Ishikawa (cell line): ENCODE measurements around the gene GALNT14.

ENCODE experiments used
- CEBPB ChIP-seq: IDR thresholded peaks from 2 replicates; pipeline ENCODE4 v1.6.1; 2012
- CREB1 ChIP-seq: IDR thresholded peaks from 2 replicates; pipeline ENCODE4 v1.6.1; 2012; ENCODE audit warnings: low read depth
- EGR1 ChIP-seq: IDR thresholded peaks from 2 replicates; pipeline ENCODE4 v1.6.1; 2012
- EP300 ChIP-seq: IDR thresholded peaks from 2 replicates; pipeline ENCODE4 v1.6.1; 2012; ENCODE audit warnings: borderline replicate concordance
- FOXM1 ChIP-seq: IDR thresholded peaks from 2 replicates; pipeline ENCODE4 v1.6.1; 2012; ENCODE audit warnings: low read depth, borderline replicate concordance
- NFIC ChIP-seq: IDR thresholded peaks from 2 replicates; pipeline ENCODE4 v1.6.1; 2012
- RAD21 ChIP-seq: IDR thresholded peaks from 2 replicates; pipeline ENCODE4 v1.6.1; 2012; ENCODE audit warnings: low read depth
- TAF1 ChIP-seq: IDR thresholded peaks from 2 replicates; pipeline ENCODE4 v1.6.1; 2012; ENCODE audit warnings: low read depth, mild to moderate bottlenecking
- TCF12 ChIP-seq: IDR thresholded peaks from 2 replicates; pipeline ENCODE4 v1.6.1; 2012; ENCODE audit warnings: low read depth
- TEAD4 ChIP-seq: IDR thresholded peaks from 2 replicates; pipeline ENCODE4 v1.6.1; 2012
- YY1 ChIP-seq: IDR thresholded peaks from 2 replicates; pipeline ENCODE4 v1.6.1; 2012; ENCODE audit warnings: low read depth
- ZBTB7A ChIP-seq: IDR thresholded peaks from 2 replicates; pipeline ENCODE4 v1.6.1; 2012; ENCODE audit warnings: low read depth
- TF ChIP-seq, protein P1 (sequence below): IDR thresholded peaks from 2 replicates; pipeline ENCODE4 v1.6.1; 2012; ENCODE audit warnings: low read depth, mild to moderate bottlenecking
- TF ChIP-seq, protein P2 (sequence below): IDR thresholded peaks from 2 replicates; pipeline ENCODE4 v1.6.1; 2012
- TF ChIP-seq, protein P3 (sequence below): IDR thresholded peaks from 2 replicates; pipeline ENCODE4 v1.6.1; 2012

The GALNT14 gene

DNA sequence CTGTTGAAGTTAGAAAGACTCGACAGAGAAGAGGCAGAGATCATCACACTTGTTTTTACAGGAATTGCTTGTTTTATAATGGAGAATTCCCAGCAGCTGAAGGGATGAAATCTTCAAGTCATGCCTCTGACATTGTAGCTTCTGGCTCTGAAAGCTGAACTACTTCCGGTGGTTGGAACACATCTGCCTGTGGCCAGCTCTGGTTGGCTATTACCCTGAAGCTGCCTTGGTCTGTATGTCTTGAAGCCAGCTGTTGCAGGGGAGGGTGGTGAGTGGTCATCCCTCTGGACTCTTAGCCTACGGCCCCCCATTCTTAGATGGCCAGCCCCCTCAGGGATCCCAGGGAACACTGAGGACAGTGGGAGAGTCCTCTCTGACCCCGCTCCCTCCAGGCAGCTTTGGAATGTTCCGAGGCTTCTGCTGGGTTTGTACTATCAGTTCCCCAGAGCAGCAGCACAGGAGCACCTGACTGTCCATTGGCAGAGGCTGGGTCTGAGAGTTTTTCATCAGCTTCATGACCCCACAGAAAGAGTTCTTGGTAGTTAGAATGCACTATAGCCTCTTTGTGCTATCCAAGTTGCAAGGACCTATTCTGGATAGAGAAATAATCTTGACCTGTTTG lies 243.6 kb downstream of the GALNT14 start:
- TF ChIP-seq TCF12, result no peak
- no peak for TF ChIP-seq FOXM1
- TF ChIP-seq, protein P1, sequence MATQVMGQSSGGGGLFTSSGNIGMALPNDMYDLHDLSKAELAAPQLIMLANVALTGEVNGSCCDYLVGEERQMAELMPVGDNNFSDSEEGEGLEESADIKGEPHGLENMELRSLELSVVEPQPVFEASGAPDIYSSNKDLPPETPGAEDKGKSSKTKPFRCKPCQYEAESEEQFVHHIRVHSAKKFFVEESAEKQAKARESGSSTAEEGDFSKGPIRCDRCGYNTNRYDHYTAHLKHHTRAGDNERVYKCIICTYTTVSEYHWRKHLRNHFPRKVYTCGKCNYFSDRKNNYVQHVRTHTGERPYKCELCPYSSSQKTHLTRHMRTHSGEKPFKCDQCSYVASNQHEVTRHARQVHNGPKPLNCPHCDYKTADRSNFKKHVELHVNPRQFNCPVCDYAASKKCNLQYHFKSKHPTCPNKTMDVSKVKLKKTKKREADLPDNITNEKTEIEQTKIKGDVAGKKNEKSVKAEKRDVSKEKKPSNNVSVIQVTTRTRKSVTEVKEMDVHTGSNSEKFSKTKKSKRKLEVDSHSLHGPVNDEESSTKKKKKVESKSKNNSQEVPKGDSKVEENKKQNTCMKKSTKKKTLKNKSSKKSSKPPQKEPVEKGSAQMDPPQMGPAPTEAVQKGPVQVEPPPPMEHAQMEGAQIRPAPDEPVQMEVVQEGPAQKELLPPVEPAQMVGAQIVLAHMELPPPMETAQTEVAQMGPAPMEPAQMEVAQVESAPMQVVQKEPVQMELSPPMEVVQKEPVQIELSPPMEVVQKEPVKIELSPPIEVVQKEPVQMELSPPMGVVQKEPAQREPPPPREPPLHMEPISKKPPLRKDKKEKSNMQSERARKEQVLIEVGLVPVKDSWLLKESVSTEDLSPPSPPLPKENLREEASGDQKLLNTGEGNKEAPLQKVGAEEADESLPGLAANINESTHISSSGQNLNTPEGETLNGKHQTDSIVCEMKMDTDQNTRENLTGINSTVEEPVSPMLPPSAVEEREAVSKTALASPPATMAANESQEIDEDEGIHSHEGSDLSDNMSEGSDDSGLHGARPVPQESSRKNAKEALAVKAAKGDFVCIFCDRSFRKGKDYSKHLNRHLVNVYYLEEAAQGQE, result no peak
- no peak for TF ChIP-seq YY1
- TF ChIP-seq, protein P2, sequence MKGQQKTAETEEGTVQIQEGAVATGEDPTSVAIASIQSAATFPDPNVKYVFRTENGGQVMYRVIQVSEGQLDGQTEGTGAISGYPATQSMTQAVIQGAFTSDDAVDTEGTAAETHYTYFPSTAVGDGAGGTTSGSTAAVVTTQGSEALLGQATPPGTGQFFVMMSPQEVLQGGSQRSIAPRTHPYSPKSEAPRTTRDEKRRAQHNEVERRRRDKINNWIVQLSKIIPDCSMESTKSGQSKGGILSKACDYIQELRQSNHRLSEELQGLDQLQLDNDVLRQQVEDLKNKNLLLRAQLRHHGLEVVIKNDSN, result no peak
- TF ChIP-seq TEAD4, result no peak
- no peak for TF ChIP-seq TAF1
- no peak for TF ChIP-seq EGR1
- TF ChIP-seq EP300, result no peak
- TF ChIP-seq, protein P3, sequence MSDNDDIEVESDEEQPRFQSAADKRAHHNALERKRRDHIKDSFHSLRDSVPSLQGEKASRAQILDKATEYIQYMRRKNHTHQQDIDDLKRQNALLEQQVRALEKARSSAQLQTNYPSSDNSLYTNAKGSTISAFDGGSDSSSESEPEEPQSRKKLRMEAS, result no peak
- TF ChIP-seq ZBTB7A, result no peak
- TF ChIP-seq CREB1, result no peak
- TF ChIP-seq CEBPB, result no peak
- no peak for TF ChIP-seq RAD21
- no peak for TF ChIP-seq NFIC

DNA sequence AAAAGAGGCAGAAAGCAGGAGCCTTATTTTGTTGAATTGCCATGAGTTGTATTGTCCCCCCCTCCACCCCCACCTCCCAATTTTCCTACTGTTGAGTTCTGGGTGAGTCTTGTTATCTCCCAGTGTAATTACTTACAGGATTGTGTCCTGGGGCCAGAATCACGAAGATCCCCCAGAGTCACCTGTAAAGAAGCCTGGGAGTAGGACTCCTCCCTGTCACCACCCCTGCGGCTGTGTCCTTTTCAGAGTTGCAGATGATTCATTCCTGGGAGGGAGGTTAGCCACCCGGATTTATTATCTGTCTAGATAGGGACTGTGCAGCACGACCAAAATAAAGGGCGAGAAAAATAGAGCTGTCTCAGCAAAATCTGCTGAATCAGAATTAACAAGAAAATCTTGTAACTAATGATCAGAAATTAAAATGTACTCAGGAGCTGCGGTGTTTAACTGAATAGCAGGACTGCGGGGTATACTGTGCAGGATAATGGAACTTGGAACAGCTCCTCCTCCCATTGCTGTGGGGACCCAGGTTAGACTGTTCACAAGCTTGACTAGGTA lies 249.3 kb downstream of the GALNT14 start:
- no peak for TF ChIP-seq YY1
- TF ChIP-seq FOXM1, result no peak

DNA sequence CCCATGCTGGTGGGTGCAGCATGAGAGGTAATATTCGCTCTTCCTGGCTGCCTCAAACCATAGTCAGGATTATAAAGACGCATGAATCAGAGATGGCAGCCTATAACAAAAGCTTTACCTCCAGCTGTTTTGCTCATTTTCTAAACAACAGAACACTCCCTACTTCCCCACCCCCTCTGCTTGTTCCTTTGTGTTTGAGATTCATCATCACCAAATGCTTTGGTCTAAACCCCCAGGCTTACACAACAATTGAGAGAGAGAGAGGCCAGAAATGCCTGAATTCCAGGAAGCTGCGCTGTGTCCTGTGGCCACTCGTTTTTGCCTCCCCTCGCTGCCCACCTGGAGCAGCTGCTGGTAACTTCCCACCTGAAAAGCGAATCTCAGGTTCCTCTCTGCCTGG lies 252.2 kb downstream of the GALNT14 start:
- TF ChIP-seq TEAD4 (no peak), FOXM1 (no peak), EP300 (no peak), NFIC (no peak), CREB1 (no peak), CEBPB (no peak), ZBTB7A (no peak), EGR1 (no peak), TCF12 (no peak), YY1 (no peak), RAD21 (no peak), TAF1 (no peak)
- TF ChIP-seq, protein P3, result no peak
- TF ChIP-seq, protein P2, result no peak
- TF ChIP-seq, protein P1, result no peak

DNA sequence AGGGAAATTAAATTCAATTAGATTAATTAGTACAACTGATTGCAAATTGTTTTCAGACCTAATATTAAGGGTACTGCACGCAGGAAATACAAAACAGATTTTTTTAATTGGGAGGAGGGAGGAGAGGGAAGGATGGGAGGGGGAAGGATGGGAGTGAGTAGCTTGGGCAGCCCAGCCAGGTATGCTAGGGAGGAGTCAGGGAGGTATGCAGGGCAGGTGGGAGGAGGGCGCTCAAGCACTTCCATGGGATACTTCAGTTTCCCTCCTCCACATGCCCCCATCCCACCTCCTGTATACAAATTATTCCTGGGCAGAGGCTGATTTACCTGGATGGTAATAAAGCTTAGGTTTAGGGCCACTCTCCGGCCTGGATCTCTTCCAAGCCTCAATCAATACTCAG lies 254.4 kb downstream of the GALNT14 start:
- TF ChIP-seq ZBTB7A, result no peak
- TF ChIP-seq EP300, result no peak
- no peak for TF ChIP-seq CEBPB
- no peak for TF ChIP-seq EGR1
- TF ChIP-seq TCF12, result no peak
- TF ChIP-seq FOXM1, result no peak
- TF ChIP-seq TEAD4, result no peak

DNA sequence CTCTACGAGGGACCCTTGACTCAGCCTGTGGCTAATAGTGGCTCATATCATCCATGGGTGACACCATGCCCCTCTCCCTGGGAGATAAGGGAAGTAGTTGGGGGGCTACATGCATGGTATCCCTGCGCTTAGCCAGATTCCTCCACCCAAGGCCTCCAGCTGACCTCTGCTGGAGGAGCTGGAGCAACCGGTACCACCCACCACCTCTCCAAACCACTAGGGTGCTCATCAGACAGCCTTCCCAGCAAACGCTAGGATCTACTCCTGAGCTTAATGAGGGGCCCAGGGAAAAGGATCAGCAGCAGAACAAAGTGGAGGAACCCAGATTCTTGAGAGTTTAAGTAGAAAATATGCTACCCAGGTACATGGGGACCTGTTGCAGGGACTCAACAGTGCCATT lies 255.1 kb downstream of the GALNT14 start:
- TF ChIP-seq TCF12, result no peak
- TF ChIP-seq, protein P3, result no peak
- TF ChIP-seq, protein P1, result no peak
- no peak for TF ChIP-seq FOXM1
- no peak for TF ChIP-seq EGR1
- no peak for TF ChIP-seq YY1
- no peak for TF ChIP-seq TAF1
- TF ChIP-seq CREB1, result no peak
- no peak for TF ChIP-seq EP300
- no peak for TF ChIP-seq TEAD4
- TF ChIP-seq RAD21, result no peak
- no peak for TF ChIP-seq ZBTB7A
